ENCODE results near the gene GRIP2. TPM values are rescaled to one million over a fixed set of nuclear protein-coding genes. Genes with fewer than 3 reads are reported as not detected.

GRIP2 gene
- total and polyA plus RNA-seq, 2 donors (not counting 3 experiments of a cell fraction or from before 2014, with no cell fraction given) = not detected

DNA sequence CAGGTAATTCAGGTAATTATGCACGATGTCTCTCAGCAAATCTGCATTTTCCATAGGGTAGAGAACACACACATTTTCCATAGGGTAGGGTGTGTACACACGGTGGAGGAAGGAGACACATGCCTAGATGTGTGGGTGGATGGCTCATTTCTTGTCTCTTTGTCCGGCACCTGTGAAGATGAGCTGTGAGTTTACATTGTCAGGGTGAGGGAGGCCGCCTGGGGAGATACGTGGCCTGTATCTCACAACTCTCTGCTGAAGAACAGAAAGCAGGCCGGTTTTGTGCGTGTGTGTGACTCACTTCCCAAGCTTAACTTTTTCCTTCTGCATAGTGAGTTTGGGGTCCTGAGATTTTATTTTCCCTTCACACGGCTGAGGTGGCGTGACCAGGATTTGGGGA, 77.4 kb downstream of the GRIP2 start:
- BruUV-seq (replicated peaks) = no TSS peak
- Histone ChIP-seq H3K4me1 (ENCODE audit: control insufficient read depth, extremely low read depth, insufficient read depth, low read length) (peaks cover 38% of the 10 kb centered on the region), H3K27me3 (ENCODE audit: control insufficient read depth in 2 of 2, insufficient read depth in 2 of 2, low read length in 2 of 2) (no peaks in the 10 kb centered on the region), H3K4me2 (ENCODE audit: insufficient read depth, low read length) (no peak overlapping the region), H3K79me2 (ENCODE audit: control insufficient read depth, insufficient read depth, low read length) (no peaks in the 10 kb centered on the region), H3K36me3 (ENCODE audit: control insufficient read depth in 2 of 2, extremely low read depth in 1 of 2, insufficient read depth in 2 of 2, low read length in 2 of 2) (peaks cover 0 to 4% of the 10 kb centered on the region in 2 experiments), H4K20me1 (replicated peaks; ENCODE audit: control insufficient read depth, extremely low read depth, insufficient read depth, low read length) (no peaks in the 10 kb centered on the region), H2AFZ (ENCODE audit: low read depth, low read length) (no peak overlapping the region), H3K9me3 (replicated peaks; ENCODE audit: control insufficient read depth, insufficient read depth, low read length) (no peaks in the 10 kb centered on the region), H3K4me3 (replicated peaks in 1 of 3; ENCODE audit: insufficient read depth in 1 of 3, low read depth in 1 of 3, low read length in 3 of 3) (no peak overlapping the region), H3K9ac (replicated peaks; ENCODE audit: extremely low read depth, insufficient read depth, low read length) (no peak overlapping the region), H3K9me1 (replicated peaks; ENCODE audit: control insufficient read depth, extremely low read depth, insufficient read depth, low read length) (no peaks in the 10 kb centered on the region), H3K27ac (ENCODE audit: insufficient read depth, low read depth, low read length) (no peak overlapping the region)
- FAIRE-seq (peak; percentile 26), DNase-seq (ENCODE audit: low read depth, low spot score) (no peak)
- CTCF ChIA-PET = interaction anchor here (0.7 to 4.1 kb wide), 12 partner anchors 11 to 566 kb away, joined by 3 to 54 read pairs (median 11); partner anchors contain the start of gene SLC6A6
- intact Hi-C loops (cut with micrococcal nuclease) (loop anchor here (10.0 kb wide), 1 partner anchor 808 kb away; no protein-coding TSS in a partner anchor), dilution Hi-C loops (cut with MboI; ENCODE audit: extremely low pct_ligation_motif_present, low sequenced_read_pairs) (no loop called here)
- POLR2A ChIA-PET = no interaction called here
- TF ChIP-seq MYC (IDR thresholded peaks at IDR 0.05; ENCODE audit: low read depth, low read length) (no peak), POLR2AphosphoS5 (IDR thresholded peaks at IDR 0.05; ENCODE audit: insufficient read depth, low read depth, low read length) (no peak), GATA2 (IDR thresholded peaks at IDR 0.05; ENCODE audit: insufficient read depth, insufficient read length, low read depth, low read length) (no peak), JUN (IDR thresholded peaks at IDR 0.05; ENCODE audit: borderline replicate concordance, insufficient read depth, insufficient read length, low read depth) (no peak), EZH2 (IDR thresholded peaks at IDR 0.05; ENCODE audit: borderline replicate concordance, low read depth, low read length, severe bottlenecking) (no peak), FOS (IDR thresholded peaks at IDR 0.05; ENCODE audit: borderline replicate concordance, insufficient read depth, low read length) (no peak), POLR2A (IDR thresholded peaks at IDR 0.05; ENCODE audit: low read depth, low read length) (no peak)
- TF ChIP-seq, protein P1, sequence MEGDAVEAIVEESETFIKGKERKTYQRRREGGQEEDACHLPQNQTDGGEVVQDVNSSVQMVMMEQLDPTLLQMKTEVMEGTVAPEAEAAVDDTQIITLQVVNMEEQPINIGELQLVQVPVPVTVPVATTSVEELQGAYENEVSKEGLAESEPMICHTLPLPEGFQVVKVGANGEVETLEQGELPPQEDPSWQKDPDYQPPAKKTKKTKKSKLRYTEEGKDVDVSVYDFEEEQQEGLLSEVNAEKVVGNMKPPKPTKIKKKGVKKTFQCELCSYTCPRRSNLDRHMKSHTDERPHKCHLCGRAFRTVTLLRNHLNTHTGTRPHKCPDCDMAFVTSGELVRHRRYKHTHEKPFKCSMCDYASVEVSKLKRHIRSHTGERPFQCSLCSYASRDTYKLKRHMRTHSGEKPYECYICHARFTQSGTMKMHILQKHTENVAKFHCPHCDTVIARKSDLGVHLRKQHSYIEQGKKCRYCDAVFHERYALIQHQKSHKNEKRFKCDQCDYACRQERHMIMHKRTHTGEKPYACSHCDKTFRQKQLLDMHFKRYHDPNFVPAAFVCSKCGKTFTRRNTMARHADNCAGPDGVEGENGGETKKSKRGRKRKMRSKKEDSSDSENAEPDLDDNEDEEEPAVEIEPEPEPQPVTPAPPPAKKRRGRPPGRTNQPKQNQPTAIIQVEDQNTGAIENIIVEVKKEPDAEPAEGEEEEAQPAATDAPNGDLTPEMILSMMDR (IDR thresholded peaks at IDR 0.05; ENCODE audit: extremely low read depth in 1 of 2, insufficient read depth in 1 of 2, low read depth in 1 of 2, low read length in 2 of 2) = no peak
- TF ChIP-seq, protein P2, sequence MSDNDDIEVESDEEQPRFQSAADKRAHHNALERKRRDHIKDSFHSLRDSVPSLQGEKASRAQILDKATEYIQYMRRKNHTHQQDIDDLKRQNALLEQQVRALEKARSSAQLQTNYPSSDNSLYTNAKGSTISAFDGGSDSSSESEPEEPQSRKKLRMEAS (IDR thresholded peaks at IDR 0.05; ENCODE audit: insufficient read depth, insufficient read length) = no peak

All from endothelial cell of umbilical vein (primary cell).